ENCODE measurements around the gene TRIM23. TPM values are rescaled to one million over a fixed set of nuclear protein-coding genes. Genes with fewer than 3 reads are reported as not detected.

TRIM23 gene
- 13.5 and 14.3 TPM in 2 replicates for total RNA-seq (2014; rRNA removed; shearing (Covaris generic))

GRCh38 chr5:65624025-65624570, at the start of gene TRIM23:
TSS of gene TRIM23 (minus strand) at chr5:65624333. CDS start at chr5:65624274, 59 bp downstream.
- Histone ChIP-seq H3K27ac (peak within 1 kb of the TSS; percentile 29; the same call in 1 of the 2 replicates), H3K27me3 (replicated peaks) (no peaks in the 10 kb centered on the region), H3K4me1 (replicated peaks) (peaks cover 12% of the 10 kb centered on the region), H3K4me3 (peak within 1 kb of the TSS; percentile 55), H3K9me3 (replicated peaks) (no peaks in the 10 kb centered on the region), H3K36me3 (no peaks in the 10 kb centered on the region)
- peak; percentile 92 to 98 for DNase-seq (ENCODE audit: low read depth in 1 of 2, low spot score in 2 of 2)

DNA sequence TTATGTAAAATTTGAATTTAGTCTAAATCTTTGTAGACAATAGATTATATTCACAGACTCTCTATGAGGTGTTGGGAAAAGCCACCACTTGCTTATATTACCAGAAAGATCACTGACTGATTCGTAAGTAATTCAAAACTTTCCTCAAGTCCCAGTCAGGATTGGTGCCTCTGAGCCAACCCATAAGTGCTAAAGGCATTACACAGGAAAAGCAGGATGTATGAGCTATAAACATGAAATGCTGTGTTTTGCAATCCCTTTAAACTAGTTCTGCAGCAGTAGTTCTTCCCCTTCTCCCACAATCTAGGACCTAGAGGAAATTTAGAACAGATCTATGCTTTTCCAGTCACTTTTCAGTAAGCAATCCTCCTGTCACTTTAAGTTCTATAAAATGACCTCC, 48.7 kb upstream of the TRIM23 start:
- Histone ChIP-seq H3K36me3 (peaks cover 17% of the 10 kb centered on the region), H3K4me3 (no peak overlapping the region), H3K27ac (no peak overlapping the region), H3K9me3 (replicated peaks) (no peaks in the 10 kb centered on the region), H3K27me3 (replicated peaks) (no peaks in the 10 kb centered on the region), H3K4me1 (replicated peaks) (no peaks in the 10 kb centered on the region)
- no peak for DNase-seq (ENCODE audit: low read depth in 1 of 2, low spot score in 2 of 2)

- no peaks in the 10 kb centered on the region for H3K27me3 ChIP-seq (replicated peaks)
- no peak overlapping the region for H3K27ac ChIP-seq
- no peaks in the 10 kb centered on the region for H3K9me3 ChIP-seq (replicated peaks)
- DNase-seq (ENCODE audit: low read depth in 1 of 2, low spot score in 2 of 2), result no peak
- H3K4me1 ChIP-seq (replicated peaks), result no peaks in the 10 kb centered on the region
- no peak overlapping the region for H3K4me3 ChIP-seq
- H3K36me3 ChIP-seq, result peaks cover 8% of the 10 kb centered on the region
These were observed 44.6 kb upstream of the TRIM23 start for GRCh38 chr5:65668696-65669095.

DNA sequence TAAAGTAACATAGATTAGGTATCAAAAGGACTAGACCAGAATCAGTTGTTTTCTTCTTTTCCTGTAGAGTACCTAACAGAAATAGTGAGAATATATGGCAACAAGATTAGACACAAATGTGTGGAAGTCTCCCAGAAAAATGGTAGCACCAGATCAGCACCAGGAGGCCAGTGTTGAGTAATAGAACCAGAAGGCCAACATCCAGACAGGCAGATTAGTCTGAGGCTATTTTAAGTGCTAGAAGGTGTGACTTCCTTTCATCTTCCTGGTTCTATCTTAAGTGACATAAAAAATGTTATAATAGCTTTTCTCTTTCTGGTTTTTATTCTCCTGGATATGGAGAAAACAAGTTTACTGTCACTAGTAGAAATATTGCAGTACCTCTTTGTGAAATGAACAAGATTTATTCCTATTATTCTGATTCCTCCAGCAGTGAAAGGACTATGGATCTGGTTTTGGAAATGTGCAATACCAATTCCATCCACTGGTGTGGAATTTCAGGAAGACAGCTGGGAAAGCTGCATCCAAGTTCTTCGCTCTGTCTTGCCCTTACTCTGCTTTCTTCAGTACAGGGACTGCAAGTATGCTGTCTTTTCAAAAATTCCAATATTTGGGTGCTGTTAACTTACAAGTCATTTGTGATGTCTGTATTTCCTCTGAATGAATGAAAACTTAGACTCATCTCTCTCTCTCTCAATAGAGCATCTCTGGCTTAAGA, 39.8 kb upstream of the TRIM23 start:
- peak in 1 of 2 experiments; percentile 11 for DNase-seq (ENCODE audit: low read depth in 1 of 2, low spot score in 2 of 2)
- Histone ChIP-seq H3K9me3 (replicated peaks) (no peaks in the 10 kb centered on the region), H3K27me3 (replicated peaks) (no peaks in the 10 kb centered on the region), H3K27ac (no peak overlapping the region), H3K36me3 (no peaks in the 10 kb centered on the region), H3K4me3 (no peak overlapping the region), H3K4me1 (replicated peaks) (no peaks in the 10 kb centered on the region)

GRCh38 chr5:65654713-65655112, 30.6 kb upstream of the TRIM23 start:
- Histone ChIP-seq H3K4me3 (no peak overlapping the region), H3K27ac (no peak overlapping the region), H3K27me3 (replicated peaks) (no peaks in the 10 kb centered on the region), H3K36me3 (peaks cover 11% of the 10 kb centered on the region; the same call in 1 of the 2 replicates), H3K4me1 (replicated peaks) (no peaks in the 10 kb centered on the region), H3K9me3 (replicated peaks) (no peaks in the 10 kb centered on the region)
- DNase-seq (ENCODE audit: low read depth in 1 of 2, low spot score in 2 of 2), result no peak

GRCh38 chr5:65651144-65651543, 27.0 kb upstream of the TRIM23 start:
- peaks cover 7% of the 10 kb centered on the region; the same call in 1 of the 2 replicates for H3K36me3 ChIP-seq
- H3K27ac ChIP-seq, result no peak overlapping the region
- no peaks in the 10 kb centered on the region for H3K27me3 ChIP-seq (replicated peaks)
- H3K4me1 ChIP-seq (replicated peaks), result no peaks in the 10 kb centered on the region
- H3K9me3 ChIP-seq (replicated peaks), result no peaks in the 10 kb centered on the region
- no peak for DNase-seq (ENCODE audit: low read depth in 1 of 2, low spot score in 2 of 2)
- H3K4me3 ChIP-seq, result no peak overlapping the region

DNA sequence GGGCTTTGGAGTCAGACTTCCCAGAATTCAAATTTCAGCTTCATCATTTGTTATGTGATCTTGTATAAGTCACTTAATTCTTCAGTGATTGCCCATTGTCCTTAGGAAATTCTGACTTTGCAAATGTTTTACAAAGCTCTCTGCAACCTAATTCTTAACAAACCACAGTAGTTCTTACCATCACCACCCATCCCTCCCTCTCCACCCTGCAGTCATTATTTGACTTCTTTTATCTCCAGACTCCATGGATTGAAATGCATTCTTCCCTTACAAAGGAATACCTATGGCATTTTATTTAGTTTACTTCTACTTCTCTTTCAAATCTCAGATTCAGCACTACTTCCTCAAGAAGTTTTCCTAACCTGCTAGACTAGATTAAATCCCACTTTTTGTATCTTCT, 23.8 kb upstream of the TRIM23 start:
- no peak overlapping the region for H3K27ac ChIP-seq
- H3K4me1 ChIP-seq (replicated peaks), result no peaks in the 10 kb centered on the region
- no peaks in the 10 kb centered on the region for H3K27me3 ChIP-seq (replicated peaks)
- H3K36me3 ChIP-seq, result peaks cover 2% of the 10 kb centered on the region; the same call in 1 of the 2 replicates
- H3K4me3 ChIP-seq, result no peak overlapping the region
- no peaks in the 10 kb centered on the region for H3K9me3 ChIP-seq (replicated peaks)
- DNase-seq (ENCODE audit: low read depth in 1 of 2, low spot score in 2 of 2), result no peak

- DNase-seq (ENCODE audit: low read depth in 1 of 2, low spot score in 2 of 2), result no peak
- H3K27me3 ChIP-seq (replicated peaks), result no peaks in the 10 kb centered on the region
- H3K4me3 ChIP-seq, result no peak overlapping the region
- H3K9me3 ChIP-seq (replicated peaks), result no peaks in the 10 kb centered on the region
- H3K36me3 ChIP-seq, result peaks cover 2% of the 10 kb centered on the region; the same call in 1 of the 2 replicates
- no peaks in the 10 kb centered on the region for H3K4me1 ChIP-seq (replicated peaks)
- H3K27ac ChIP-seq, result no peak overlapping the region
These were observed 22.8 kb upstream of the TRIM23 start for GRCh38 chr5:65646938-65647337.

DNA sequence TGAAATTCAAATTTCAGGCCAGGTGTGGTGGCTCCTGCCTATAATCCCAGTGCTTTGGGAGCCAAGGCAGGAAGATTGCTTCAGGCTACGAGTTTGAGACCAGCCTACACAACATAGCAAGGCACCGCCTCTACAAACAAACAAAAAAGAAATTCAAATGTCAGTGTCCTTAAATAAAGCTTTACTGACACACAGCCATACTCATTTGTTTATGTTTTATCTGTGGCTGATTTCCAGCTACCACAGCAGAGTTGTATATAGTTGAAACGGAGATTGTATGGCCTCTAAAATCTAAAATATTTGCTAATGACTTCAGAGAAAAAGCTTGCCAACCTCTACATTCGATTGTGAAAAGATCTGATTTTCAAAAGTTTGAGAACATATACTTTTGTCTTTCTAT, 16.1 kb upstream of the TRIM23 start:
- no peaks in the 10 kb centered on the region for H3K4me1 ChIP-seq (replicated peaks)
- no peaks in the 10 kb centered on the region for H3K27me3 ChIP-seq (replicated peaks)
- H3K36me3 ChIP-seq, result peaks cover 23% of the 10 kb centered on the region
- H3K27ac ChIP-seq, result no peak overlapping the region
- no peaks in the 10 kb centered on the region for H3K9me3 ChIP-seq (replicated peaks)
- no peak for DNase-seq (ENCODE audit: low read depth in 1 of 2, low spot score in 2 of 2)
- no peak overlapping the region for H3K4me3 ChIP-seq

- Histone ChIP-seq H3K4me1 (replicated peaks) (peaks cover 3% of the 10 kb centered on the region), H3K36me3 (peaks cover 14% of the 10 kb centered on the region), H3K9me3 (replicated peaks) (no peaks in the 10 kb centered on the region), H3K27me3 (replicated peaks) (no peaks in the 10 kb centered on the region), H3K27ac (no peak overlapping the region), H3K4me3 (no peak overlapping the region)
- no peak for DNase-seq (ENCODE audit: low read depth in 1 of 2, low spot score in 2 of 2)
These were observed 6.8 kb upstream of the TRIM23 start for GRCh38 chr5:65630981-65631380.

DNA sequence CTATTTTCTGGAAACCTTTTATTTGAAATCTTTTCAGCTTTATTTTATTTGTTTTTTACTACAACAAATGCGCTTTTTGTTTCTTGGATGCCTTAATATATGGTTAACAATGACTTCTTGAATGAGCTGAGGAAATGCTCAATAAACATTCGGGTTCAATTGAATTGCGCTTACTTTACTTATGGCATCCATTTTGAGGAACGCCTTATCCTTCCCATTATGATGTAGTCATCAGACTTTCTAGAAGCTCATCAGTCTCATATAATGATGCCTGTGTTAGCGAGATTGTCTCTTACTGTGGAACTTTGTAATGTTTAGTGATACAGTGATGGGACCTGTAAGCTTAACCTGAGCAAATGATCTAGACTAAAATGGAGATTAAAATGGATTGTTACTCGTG, 1.6 kb upstream of the TRIM23 start:
- Histone ChIP-seq H3K27ac (no peak overlapping the region), H3K9me3 (replicated peaks) (no peaks in the 10 kb centered on the region), H3K4me1 (replicated peaks) (peaks cover 12% of the 10 kb centered on the region), H3K36me3 (peaks cover 10% of the 10 kb centered on the region), H3K4me3 (peak overlapping the region; percentile 55), H3K27me3 (replicated peaks) (no peaks in the 10 kb centered on the region)
- DNase-seq (ENCODE audit: low read depth in 1 of 2, low spot score in 2 of 2), result no peak

DNA sequence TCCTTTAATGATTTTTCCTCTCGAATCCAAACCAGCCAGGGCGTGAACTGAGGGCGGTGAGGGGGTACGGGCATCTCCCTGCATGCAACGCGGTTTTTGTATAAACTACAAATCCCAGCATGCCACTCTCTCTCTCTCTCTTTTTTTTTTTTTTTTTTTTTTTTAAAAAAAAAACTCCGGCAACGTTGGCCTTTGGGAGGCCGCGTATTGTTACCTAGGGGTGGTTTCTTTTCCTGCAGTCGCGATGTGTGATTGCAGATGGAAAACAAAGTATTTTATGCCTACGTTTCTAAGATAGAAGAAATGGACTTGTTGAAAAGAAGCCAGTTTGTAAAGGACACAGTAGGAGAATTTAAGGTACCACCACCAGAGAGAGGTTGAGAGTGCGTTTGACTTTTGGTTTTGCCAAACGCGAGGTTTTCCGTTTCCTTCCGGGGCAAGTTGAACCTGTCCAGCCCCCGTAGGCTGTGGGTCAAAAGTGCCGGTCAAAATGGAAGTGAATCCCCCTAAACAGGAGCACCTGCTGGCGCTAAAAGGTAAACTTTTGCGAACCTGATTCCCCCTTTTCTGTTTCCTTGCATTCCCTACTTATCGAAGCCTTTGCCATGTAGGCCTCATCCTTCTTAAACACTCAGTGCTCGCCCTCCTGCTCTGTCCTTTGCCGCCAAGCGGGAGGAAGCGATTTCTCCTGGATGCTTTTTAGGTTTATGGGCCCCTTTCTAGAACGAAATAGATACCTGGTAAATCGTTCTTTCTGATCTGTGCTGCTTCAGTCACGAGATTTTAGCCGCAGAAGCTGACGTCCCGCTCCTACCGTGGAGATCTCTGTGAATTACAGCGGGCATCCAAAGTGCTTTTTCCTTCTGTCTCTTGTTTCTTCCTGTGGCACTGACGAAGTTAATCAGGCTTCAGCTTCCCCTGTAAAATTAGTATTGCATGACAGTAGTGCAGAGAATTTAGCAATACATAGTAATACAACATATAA, 730 bp upstream of the TRIM23 start, which contains the start of the genes SHLD3 and TRAPPC13:
Gene SHLD3 (plus strand): TSS at position 457 of the 985 bp plus-strand sequence. CDS start 4,561 bp downstream, outside the sequence.
Gene TRAPPC13 (plus strand): TSS at position 457 of the 985 bp plus-strand sequence. CDS start 34 bp downstream, at position 491.
- H3K27me3 ChIP-seq (replicated peaks), result no peaks in the 10 kb centered on the region
- no peaks in the 10 kb centered on the region for H3K9me3 ChIP-seq (replicated peaks)
- peak; percentile 80 to 99 for DNase-seq (ENCODE audit: low read depth in 1 of 2, low spot score in 2 of 2)
- peaks cover 12% of the 10 kb centered on the region for H3K4me1 ChIP-seq (replicated peaks)
- H3K36me3 ChIP-seq, result peaks cover 8% of the 10 kb centered on the region
- peak within 1 kb of the TSS; percentile 29; the same call in 1 of the 2 replicates for H3K27ac ChIP-seq
- H3K4me3 ChIP-seq, result peak within 1 kb of the TSS; percentile 55

- DNase-seq (ENCODE audit: low read depth in 1 of 2, low spot score in 2 of 2), result peak in 1 of 2 experiments; percentile 1
- Histone ChIP-seq H3K4me1 (replicated peaks) (peaks cover 12% of the 10 kb centered on the region), H3K36me3 (no peaks in the 10 kb centered on the region), H3K9me3 (replicated peaks) (no peaks in the 10 kb centered on the region), H3K27ac (no peak overlapping the region), H3K27me3 (replicated peaks) (no peaks in the 10 kb centered on the region), H3K4me3 (peak overlapping the region; percentile 55)
These were observed 651 bp downstream of the TRIM23 start for GRCh38 chr5:65623482-65623881.

Data from SJSA1 (cell line).